ENCODE measurements around the gene PURA.
"Not testable (repeated sequence)": the region's sequence is repeated elsewhere in the genome, so short reads cannot be mapped to it uniquely, and the experiment has no call there.

The PURA gene

DNA sequence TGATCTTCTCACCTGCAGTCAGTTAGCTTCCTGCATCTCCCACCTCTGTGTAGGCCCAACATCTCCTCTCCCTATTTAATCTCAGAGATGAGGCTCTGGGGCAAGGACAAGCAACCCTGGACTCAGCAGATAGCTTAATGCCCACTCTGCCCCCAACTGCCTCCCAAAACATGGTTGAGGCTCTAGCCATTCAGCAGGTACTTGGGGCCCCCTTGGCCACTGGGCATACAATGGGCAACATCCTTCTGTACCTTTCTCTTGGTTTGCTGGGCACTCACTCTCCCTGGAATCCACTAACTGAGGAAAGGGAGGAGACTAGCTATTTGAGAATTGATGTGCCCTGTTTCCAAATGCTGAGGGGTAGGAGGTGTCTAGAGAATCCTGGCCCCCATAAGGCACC, 21.2 kb downstream of the PURA start:
- no peak for DNase-seq (ENCODE audit: low read depth, low spot score)

DNA sequence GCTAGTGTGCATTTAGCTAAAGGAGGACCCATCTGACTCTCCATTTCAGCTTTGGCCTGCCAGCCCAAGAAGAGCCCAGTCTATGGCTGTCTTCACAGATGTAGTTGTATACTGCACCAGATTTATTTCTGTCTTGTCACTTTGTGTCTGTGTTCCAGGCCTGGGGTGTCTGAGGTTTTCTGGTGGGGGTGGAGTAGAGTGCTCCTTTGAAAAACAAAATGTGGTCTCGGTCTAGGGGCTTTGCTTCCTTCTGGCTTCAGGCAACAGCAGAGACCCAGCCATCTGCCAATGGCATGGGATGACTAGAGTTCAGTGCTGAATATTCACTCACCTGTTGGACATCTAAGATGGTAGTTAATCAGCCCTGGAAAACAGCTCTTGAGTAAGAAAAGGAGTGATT, 22.7 kb downstream of the PURA start:
- no peak for DNase-seq (ENCODE audit: low read depth, low spot score)

DNA sequence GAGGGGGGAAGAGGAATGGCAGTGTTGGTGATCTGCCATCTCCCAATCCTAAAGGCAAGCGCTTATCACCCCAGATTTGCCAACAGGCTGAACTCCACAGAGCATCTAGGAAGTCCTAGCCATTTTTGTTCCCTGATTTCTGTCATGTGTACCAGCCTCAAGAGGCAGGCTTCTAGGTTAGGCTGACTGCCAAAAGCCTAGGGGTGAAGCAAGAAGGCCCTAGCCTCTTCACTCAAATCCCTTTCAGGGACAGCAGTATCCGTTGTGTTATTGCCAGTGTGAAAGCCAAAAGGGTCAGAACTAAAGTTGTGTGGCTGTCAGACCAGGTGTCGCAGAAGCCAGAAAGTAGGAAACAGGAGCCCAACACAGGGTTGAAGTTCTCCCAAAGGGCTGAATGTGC, 26.5 kb downstream of the PURA start:
- DNase-seq (ENCODE audit: low read depth, low spot score), result no peak

DNA sequence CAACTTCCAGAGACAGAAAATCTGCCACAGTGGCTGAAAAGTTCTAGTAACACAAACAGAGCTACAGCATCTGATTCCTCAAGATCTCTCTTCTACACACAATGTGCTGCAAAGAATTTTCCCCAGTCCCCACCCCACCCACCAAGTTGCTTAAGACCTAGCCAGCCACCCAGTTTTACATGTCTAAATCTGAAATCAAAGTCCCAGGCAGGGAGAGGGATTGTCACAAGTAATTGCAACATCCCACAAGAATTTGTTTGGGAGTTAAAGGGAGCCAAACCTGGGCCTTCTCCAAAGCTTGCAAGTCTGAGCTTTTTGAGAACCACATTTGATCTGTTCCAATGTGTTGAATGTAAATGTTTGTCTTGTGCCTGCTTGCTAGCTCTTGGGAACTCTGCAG, 27.3 kb downstream of the PURA start:
- no peak for DNase-seq (ENCODE audit: low read depth, low spot score)

DNA sequence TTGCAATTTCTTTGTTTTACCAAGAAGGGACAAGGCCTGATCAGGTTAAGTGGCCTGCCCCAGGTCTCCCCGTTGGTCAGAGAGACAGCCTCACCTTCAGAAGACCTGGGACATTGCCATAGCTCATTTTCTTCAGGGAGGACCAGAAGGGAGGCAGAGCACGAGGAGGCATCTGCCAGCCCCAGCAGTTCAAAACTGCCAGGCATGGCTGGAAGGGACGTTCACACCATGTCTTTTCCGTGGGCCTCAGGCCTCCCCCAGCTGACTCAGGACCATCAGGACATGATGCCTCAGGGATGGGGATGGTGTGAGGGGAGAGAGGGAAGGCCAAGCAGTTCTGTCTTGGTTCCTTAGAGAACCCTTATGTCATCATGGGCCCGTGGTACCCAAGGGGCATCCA, 28.3 kb downstream of the PURA start:
- no peak for DNase-seq (ENCODE audit: low read depth, low spot score)

DNA sequence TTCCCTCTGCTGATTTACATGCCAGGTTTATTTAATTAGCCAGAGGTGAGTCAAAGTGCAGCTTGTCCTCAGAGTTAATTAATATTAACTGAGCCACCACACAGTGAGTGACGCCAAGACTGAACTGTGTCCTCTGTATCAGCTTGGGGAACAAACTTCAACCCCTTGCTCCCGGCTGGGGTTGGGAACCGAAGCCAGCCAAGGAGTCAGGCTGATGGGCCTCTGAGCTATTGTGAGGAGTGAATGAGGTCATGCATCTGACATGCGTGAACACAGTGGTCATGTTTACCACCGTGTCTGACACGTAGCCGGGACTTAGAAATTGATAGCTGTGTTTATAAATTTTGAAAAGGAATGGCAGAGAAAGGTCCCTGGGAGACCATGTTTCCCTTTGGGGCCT, 28.9 kb downstream of the PURA start:
- no peak for DNase-seq (ENCODE audit: low read depth, low spot score)

DNA sequence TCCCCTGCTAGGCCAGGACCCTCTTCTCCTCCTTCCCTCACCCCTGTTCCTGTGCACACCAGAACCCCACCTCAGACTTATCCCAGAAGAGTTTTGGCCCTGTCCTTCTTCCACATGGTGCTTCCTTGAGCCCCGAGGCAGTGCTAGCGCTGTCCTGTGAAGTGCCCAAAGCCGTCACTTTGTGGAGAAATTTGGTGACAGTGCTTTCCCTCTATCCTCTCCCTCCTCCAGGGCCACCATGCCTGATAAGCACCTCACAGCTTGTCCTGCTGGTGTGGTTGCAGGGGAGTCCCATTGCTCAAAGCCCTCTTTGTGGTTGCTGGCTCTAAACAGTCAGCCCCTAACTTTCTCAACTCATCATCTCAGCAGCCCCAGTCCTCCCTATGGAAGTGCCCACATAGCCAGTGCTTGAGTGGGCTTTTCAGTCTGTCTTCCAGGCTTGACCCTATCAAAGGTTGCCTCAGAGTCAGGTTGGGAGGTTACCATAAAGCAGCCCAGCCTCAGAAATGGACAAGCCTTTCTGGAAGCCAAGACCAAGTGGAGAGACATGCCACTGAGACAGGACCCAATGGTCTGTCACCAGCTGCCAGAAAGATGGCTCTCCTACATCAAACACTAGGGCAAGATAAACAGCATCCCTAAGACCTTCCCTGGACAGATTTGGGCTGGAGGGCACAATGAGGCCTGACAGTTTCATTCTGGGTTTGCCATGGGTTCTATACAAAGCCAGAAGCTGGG, 29.8 kb downstream of the PURA start:
- no peak for DNase-seq (ENCODE audit: low read depth, low spot score)

DNA sequence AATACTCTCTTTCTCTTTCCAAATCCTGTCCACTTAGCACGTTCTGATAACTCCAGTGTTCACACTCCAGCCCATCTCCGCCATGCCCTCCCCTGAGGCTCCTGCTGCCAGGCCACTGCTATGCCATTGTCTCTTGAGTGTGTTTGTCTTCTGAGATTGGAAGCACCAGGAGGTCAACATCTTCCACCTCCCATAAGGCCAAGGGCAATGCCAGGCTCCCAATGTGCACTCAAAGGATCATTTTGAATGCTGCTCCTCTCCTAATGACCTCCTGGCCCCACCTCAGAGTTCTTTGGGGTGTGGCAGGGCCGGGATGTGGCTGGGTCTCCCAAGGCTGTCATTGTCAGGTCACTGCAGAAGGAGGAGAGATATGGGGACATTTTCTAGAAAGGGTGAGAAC, 31.3 kb downstream of the PURA start:
- DNase-seq (ENCODE audit: low read depth, low spot score), result no peak

DNA sequence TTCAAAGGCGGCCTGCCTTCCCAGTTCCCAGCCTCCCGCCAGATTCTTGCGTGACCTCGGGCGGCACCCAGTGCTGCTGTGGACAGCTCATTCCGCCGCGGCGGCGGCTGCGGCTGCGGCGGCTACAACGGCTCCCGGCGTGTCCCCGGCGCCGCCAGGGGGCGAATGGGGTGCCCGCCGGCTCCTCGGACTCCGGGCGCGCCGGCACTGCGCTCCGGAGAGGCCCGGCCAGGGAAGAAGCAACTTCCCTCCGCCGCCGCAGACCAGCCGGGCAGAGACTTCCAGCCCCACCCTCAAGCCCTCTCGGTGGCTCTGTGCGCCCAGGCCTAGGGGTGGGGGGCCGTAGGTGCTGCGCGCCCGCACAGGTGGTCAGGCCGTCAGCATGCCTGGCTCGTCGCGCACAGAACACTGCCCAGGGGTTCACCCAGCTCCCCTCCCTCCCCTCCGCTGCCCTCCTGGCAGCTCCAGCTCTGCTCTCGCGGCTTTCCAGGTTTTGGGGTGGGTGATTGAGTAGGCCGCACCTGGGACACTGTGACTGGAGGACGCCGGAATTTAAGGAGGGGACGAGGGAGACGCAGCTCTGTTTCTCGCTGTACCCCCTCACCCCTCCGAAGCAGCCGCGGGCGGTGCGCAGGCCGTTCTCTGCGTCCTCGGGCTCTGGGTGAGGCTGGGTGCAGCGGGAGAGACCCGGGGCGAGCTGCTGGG, 32.1 kb downstream of the PURA start:
- no peak for DNase-seq (ENCODE audit: low read depth, low spot score)

DNA sequence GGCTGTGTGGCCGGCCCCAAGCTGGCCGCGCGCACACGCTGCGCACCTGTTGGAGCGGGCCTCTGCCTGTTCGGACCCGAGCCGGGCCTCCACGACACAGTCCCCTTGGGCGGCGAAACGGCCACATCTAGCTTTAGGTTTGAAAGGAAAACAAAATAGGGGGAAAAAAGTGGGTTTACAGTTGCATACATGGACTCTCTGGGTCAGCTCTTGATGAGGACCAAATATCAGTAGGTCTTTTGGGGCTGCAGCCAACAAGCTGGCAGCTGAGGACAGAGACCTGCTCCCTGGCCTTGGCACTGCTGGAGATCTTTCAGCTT, 32.6 kb downstream of the PURA start:
- no peak for DNase-seq (ENCODE audit: low read depth, low spot score)

DNA sequence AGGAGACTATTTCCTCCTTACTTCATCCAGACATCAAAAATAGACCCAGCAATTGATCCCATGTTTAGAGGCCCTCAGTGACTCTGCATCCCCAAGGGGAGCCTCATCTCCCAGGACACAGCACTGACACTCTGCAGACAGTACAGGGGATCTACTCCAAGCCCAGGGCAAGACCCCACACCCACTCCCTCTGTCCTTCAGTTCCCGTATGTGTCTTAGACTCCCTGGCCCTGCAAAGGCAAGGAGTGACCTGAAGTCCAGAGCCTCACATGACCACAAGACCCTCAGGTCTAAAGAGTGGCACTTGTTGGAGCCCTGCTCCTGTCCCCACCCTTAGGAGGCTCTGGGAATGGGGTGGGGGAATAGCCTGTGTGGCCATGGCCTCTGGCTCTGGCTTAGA, 33.6 kb downstream of the PURA start:
- no peak for DNase-seq (ENCODE audit: low read depth, low spot score)

DNA sequence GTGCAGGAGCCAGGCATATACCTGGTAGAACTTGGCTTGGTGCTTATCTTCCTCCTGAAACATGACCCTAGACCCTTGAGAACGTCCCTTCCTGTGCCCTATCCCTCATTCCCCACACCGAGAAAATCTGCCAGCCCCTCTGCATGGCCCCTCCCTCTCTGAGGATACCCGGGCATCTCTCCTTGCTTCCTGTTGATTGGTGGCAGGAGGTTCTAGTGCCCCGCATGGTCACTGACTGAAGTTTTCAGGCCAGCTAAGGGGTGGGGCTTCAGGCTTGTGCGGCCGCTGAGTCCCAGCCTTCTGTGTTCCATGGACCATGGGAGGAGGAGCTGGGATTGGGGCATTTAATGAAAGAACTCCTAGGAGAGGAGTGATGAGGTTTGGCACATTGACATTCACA, 34.6 kb downstream of the PURA start:
- DNase-seq (ENCODE audit: low read depth, low spot score), result no peak

DNA sequence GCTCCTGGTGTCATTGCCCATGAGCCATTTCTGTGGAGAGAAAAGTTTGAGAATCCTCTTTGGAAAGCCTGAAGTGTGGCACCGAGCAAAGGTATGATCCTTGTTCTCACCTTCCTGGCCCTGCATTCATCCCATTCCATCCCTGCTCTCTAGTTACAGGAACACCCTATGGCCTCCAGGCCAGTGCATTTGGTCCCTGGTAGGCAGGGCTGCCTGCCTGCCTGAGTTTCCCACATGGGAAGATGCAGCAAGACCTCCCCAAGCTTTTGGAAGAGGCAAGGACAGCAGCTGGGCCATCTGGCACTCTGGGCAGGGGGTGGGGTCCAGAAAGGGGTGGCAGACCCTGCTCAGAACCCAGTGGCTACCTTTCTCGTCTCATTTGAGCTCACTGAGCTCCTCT, 36.3 kb downstream of the PURA start:
- no peak for DNase-seq (ENCODE audit: low read depth, low spot score)

DNA sequence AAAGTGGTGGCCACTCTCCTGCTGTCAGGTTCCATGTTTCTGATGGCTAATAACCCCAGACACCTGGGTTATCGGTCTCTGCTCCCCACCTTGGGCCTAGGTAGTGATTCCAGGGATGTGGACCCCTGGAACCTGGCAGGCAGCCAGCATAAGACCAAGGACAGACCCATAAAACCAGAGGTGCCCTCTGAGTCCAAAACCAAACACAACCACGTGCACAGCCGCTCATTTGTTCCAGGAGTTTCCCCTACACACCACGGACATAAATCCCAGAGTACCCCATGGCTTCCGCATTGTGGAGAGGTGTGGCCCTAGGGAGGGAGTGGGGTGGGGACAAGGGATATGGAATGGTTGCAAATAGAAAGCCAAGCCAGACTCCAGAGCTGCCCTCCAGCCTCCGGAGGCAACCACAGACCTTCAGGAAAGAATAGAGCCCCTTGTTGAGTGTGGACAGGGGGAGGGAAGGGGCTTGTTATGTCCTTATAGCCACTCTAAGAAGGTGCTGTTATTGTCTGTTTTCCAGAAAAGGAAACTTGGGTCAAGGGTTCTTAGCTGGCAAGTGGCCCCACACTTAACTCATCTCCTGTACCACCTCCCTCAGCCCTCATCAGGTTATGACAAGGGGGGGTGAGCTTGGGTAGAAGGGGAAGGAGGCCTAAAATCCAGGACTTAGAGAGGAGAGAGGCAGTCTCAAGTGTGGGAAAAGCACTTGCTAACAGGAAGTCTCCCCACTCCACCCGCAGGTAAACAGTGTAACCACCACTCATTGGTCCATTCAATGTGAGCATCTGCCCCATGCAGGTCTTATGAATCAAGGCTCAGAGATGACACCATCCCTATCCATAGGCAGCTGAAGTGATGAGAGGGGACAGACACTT, 37.5 kb downstream of the PURA start:
- DNase-seq (ENCODE audit: low read depth, low spot score), result no peak

DNA sequence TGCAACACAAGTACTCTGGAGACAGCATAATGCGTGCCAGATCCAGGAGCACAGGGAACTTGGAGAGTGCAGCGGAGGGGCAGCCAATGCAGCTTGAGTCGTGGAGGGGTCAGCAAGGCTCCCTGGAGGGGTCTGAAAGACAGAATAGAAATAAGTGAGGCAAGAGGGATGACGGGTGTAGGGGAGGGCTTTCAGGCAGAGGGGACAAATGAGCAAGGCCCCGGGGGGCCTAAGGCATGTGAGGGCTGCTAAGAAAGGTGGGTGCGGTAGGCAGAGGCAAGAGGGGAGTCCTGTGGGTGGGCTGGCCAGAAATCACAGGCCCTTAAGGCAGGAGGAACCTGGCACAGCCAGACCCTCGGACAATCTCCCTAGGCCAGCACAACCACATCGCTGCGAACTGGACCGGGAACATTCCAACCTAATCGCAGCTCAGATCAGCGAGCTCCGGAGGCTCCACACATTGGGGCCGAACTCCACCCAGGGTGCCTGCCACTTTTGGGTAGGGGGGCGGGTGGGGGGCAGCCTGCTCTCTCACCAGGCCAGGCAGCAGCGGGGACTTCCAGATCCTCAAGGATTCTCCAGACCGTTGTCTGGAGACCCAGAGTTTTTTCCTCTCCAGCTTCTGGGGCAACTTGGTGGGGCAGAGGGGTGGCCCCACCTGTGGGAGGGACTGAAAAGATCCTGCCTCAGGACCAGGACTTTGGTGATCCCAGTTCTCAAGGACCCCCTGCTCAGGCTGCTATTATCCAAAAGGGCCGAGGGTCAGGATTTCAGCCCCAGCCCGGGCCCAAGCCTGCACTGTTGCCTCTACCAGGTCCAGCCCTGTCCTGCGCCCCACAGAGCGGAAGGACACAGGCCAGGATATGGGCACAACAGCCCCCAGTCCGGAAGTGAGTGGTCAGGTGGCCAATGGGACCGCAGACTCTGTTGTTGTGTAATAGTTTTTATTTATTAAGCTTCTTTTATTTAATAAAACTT, 38.4 kb downstream of the PURA start:
- DNase-seq (ENCODE audit: low read depth, low spot score), result no peak

DNA sequence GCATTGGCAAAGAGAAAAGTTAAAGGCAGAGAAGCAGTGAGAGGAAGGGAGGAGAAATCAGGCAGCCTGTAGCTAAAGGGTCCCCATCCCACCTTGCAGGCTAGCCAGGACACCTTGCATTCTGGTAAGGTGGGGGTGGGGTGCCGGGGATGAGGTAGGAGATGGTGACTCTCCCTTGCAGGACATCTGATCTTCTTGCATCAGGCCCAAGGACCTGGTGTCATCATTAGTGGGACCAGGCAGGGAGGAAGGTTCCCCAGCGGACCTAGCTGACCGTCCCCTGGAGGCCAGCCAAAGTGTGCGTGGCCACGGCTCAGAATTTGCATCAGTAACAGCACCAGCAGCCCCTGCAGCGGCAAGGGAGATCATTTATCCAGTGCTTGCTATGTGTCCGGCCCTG, 39.3 kb downstream of the PURA start:
- DNase-seq (ENCODE audit: low read depth, low spot score), result no peak

DNA sequence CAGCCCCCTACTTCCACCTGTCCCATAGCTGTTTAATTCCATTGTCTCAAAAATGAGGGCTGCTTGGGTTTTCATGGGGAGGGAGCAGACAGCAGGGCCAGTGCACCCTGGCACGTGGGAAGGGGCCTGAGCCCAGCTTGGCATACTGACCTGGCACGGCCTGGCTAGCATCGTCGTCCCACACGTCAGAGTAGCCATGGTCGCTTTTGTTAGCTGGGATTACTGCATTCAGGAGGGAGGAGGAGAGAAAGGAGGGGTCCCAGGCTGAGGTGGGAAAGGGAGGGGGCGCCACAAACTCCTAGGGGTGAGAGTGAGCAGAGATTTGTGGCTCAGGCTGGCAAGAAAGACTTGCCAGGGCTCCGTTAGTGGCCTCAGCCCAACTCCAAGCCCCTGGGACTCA, 40.0 kb downstream of the PURA start:
- no peak for DNase-seq (ENCODE audit: low read depth, low spot score)

DNA sequence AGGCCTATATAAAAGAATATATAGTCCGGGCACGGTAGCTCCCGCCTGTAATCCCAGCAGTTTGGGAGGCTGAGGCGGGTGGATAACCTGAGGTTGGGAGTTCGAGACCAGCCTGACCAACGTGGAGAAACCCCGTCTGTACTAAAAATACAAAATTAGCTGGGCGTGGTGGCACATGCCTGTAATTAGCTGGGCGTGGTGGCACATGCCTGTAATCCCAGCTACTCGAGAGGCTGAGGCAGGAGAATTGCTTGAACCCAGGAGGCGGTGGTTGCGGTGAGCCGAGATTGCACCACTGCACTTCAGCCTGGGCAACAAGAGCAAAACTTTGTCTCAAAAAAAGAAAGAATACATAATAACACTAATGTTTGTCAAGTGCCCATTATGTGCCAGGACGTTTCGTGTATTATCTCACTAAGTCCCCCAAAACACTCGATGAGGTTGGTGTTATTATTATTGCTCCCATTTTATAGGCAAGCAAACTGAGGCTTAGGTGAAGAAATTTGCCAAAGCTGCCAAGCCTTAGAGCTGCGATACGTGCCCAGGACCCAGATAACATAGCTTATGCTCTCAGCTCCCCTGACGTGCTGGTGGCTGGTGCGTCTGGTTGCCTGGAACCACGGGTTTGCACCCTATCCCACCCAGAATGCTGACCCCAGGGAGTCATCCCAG, 40.9 kb downstream of the PURA start:
- not testable (repeated sequence) for DNase-seq (ENCODE audit: low read depth, low spot score)

DNA sequence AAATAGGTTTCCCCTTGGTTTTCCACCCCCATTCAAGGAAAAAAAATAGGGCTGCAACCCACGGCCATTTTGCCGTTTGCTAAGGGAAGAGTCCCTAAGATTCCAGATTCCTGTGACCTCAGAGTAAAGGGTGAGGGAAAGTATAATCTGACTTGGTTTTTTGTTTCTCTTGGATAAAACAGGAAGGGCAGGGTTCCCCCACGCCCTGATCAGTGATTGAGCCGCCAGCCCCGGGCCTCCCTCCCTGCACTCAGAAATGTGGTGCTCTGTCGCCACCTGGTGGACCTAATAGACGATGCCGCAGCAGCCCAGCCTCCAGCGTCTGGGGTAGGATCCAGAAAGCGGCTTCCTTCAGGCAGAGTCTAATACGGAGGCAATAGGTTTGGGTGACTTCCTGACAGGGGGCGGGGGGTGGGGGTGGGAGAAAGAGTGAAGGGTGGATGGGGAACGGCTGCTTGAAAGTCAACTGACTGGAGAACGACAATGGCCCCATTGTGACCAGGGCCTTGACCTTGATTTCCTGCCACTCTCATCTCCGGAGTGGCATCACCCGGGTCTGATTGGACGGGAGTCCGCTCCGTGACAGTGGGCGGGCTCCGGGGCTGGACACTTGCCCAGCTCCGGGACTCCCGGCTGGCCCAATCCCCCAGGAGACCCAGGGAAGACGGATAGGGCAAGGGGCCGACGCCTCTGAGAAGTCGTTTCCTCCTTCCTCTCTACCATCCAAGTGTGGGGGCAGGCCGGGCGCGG, 43.3 kb downstream of the PURA start:
- DNase-seq (ENCODE audit: low read depth, low spot score), result peak; percentile 71

Measured in smooth muscle cell of the brain vasculature (primary cell).